ENCODE measurements around the gene PRKD3. TPM values are rescaled to one million over a fixed set of nuclear protein-coding genes. Genes with fewer than 3 reads are reported as not detected.

Gene PRKD3
- total RNA-seq, 2 donors from 2014 or later = 21.1 to 28.7 TPM

GRCh38 chr2:37333256-37333655, 8.6 kb upstream of the PRKD3 start:
- DNase-seq = no peak
- Histone ChIP-seq H3K4me3 (no peak overlapping the region), H3K9me3 (no peaks in the 10 kb centered on the region), H3K4me1 (no peaks in the 10 kb centered on the region), H3K9ac (ENCODE audit: low read depth in 2 of 2, low read length in 2 of 2) (no peak overlapping the region), H3K27me3 (no peaks in the 10 kb centered on the region), H3K27ac (no peak overlapping the region), H3K36me3 (no peaks in the 10 kb centered on the region)
- intact Hi-C loops (cut with DNase I) = no loop called here
- TF ChIP-seq CTCF (IDR thresholded peaks at IDR 0.05) = no peak

- DNase-seq = no peak
- H3K27me3 ChIP-seq = no peaks in the 10 kb centered on the region
- H3K9me3 ChIP-seq = no peaks in the 10 kb centered on the region
- TF ChIP-seq CTCF (IDR thresholded peaks at IDR 0.05) = no peak
- no peak overlapping the region for H3K9ac ChIP-seq (ENCODE audit: low read depth in 2 of 2, low read length in 2 of 2)
- H3K27ac ChIP-seq = no peak overlapping the region
- no peaks in the 10 kb centered on the region for H3K4me1 ChIP-seq
- no peak overlapping the region for H3K4me3 ChIP-seq
- intact Hi-C loops (cut with DNase I) = no loop called here
- H3K36me3 ChIP-seq = no peaks in the 10 kb centered on the region
These were observed 7.9 kb upstream of the PRKD3 start for GRCh38 chr2:37332560-37332959.

- Histone ChIP-seq H3K27ac (no peak overlapping the region), H3K36me3 (no peaks in the 10 kb centered on the region), H3K27me3 (no peaks in the 10 kb centered on the region), H3K9ac (ENCODE audit: low read depth in 2 of 2, low read length in 2 of 2) (no peak overlapping the region), H3K4me1 (no peaks in the 10 kb centered on the region), H3K4me3 (no peak overlapping the region), H3K9me3 (no peaks in the 10 kb centered on the region)
- TF ChIP-seq CTCF (IDR thresholded peaks at IDR 0.05) = no peak
- intact Hi-C loops (cut with DNase I) = no loop called here
- DNase-seq = no peak
These were observed 6.0 kb upstream of the PRKD3 start for GRCh38 chr2:37330681-37331080.

- Histone ChIP-seq H3K9me3 (no peaks in the 10 kb centered on the region), H3K4me1 (no peaks in the 10 kb centered on the region), H3K36me3 (no peaks in the 10 kb centered on the region), H3K27me3 (no peaks in the 10 kb centered on the region), H3K4me3 (no peak overlapping the region), H3K9ac (ENCODE audit: low read depth in 2 of 2, low read length in 2 of 2) (no peak overlapping the region), H3K27ac (peak overlapping the region; percentile 81)
- DNase-seq = no peak
- intact Hi-C loops (cut with DNase I) = no loop called here
- TF ChIP-seq CTCF (IDR thresholded peaks at IDR 0.05) = no peak
These were observed 2.4 kb upstream of the PRKD3 start for GRCh38 chr2:37326866-37327634.

GRCh38 chr2:37326285-37326684, 1.7 kb upstream of the PRKD3 start:
- Histone ChIP-seq H3K4me1 (no peaks in the 10 kb centered on the region), H3K36me3 (no peaks in the 10 kb centered on the region), H3K4me3 (no peak overlapping the region), H3K27me3 (no peaks in the 10 kb centered on the region), H3K9ac (ENCODE audit: low read depth in 2 of 2, low read length in 2 of 2) (no peak overlapping the region), H3K9me3 (no peaks in the 10 kb centered on the region), H3K27ac (peak overlapping the region; percentile 81)
- no peak for TF ChIP-seq CTCF (IDR thresholded peaks at IDR 0.05)
- intact Hi-C loops (cut with DNase I) = no loop called here
- peak; percentile 49 for DNase-seq

Data from colonic mucosa (tissue), 4 donors.